ENCODE measurements around the gene PIGR. TPM values are rescaled to one million over a fixed set of nuclear protein-coding genes. Genes with fewer than 3 reads are reported as not detected.

PIGR gene, protein sequence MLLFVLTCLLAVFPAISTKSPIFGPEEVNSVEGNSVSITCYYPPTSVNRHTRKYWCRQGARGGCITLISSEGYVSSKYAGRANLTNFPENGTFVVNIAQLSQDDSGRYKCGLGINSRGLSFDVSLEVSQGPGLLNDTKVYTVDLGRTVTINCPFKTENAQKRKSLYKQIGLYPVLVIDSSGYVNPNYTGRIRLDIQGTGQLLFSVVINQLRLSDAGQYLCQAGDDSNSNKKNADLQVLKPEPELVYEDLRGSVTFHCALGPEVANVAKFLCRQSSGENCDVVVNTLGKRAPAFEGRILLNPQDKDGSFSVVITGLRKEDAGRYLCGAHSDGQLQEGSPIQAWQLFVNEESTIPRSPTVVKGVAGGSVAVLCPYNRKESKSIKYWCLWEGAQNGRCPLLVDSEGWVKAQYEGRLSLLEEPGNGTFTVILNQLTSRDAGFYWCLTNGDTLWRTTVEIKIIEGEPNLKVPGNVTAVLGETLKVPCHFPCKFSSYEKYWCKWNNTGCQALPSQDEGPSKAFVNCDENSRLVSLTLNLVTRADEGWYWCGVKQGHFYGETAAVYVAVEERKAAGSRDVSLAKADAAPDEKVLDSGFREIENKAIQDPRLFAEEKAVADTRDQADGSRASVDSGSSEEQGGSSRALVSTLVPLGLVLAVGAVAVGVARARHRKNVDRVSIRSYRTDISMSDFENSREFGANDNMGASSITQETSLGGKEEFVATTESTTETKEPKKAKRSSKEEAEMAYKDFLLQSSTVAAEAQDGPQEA
- under 1 TPM; 0.42 to 0.50 (median 0.49) TPM for total RNA-seq
- polyA plus RNA-seq = under 1 TPM; 0.06 to 0.64 (median 0.16) TPM
- long read RNA-seq, donor 1 = 0 reads
- long read RNA-seq, donor 2 = 0 reads

DNA sequence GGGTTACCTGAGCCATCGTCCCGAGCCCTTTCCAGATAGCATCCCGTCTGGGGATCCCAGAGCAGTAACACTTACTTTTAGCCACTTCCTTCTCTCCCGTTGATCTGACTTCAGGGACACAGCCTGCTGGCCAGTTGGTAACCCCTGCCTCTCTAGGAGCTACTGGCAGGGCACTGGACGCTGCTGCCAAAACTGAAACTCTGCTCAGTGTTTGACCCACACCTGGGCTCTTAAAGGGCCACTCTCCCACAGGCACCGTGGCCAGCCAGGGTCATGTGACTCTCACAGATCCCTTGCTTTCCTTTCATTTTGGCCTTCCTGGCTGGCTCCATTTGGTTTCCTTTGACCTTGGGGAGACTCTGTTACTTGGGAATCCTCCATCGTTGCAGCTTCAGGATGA lies at the start of gene PIGR:
Gene PIGR (minus strand): TSS at position 206 of the 400 bp plus-strand sequence. CDS start 5,935 bp downstream, outside the sequence.
- Histone ChIP-seq H3K27ac (no peak within 1 kb of the TSS), H3K36me3 (ENCODE audit: insufficient read depth in 1 of 2, low read depth in 1 of 2) (no peaks in the 10 kb centered on the region), H3K27me3 (ENCODE audit: insufficient read depth in 3 of 3, low read length in 2 of 3) (peaks cover 0 to 19% (median 7%) of the 10 kb centered on the region in 3 donors), H3K4me3 (no peak within 1 kb of the TSS), H3K4me1 (no peaks in the 10 kb centered on the region), H3K9me3 (no peaks in the 10 kb centered on the region)
- no peak for ATAC-seq
- WGBS, 3 donors = 45 to 47% (median 46%) methylated on average over 7 of the region's 7 CpGs
- no peak for TF ChIP-seq CTCF (IDR thresholded peaks at IDR 0.05)
- DNase-seq = no peak
- intact Hi-C loops (cut with DNase I) = no loop called here

DNA sequence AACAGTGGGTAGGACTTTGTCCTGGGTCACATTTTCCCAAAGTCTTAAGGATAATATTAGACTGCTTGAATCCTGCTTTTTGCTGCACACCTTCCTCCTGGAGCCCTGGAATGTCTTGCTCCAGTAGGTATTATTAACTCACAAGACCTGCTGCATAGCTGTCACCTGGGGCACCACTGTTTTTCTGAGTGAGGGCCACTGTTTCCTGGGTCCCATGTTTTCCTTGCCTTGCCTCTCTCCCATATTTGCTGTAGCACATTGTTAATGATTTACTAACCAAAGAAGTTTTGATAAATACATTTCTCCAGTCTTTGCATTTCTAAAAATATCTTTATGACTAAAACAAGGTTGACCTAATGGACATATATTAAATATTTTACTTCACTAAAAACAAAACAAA lies 46.5 kb upstream of the PIGR start:
- ATAC-seq (no peak), DNase-seq (no peak)
- TF ChIP-seq CTCF (IDR thresholded peaks at IDR 0.05) = no peak
- intact Hi-C loops (cut with DNase I) = no loop called here
- Histone ChIP-seq H3K9me3 (no peaks in the 10 kb centered on the region), H3K27ac (no peak overlapping the region), H3K36me3 (ENCODE audit: insufficient read depth in 1 of 2, low read depth in 1 of 2) (no peaks in the 10 kb centered on the region), H3K27me3 (ENCODE audit: insufficient read depth in 3 of 3, low read length in 2 of 3) (peaks cover 0 to 3% (median 3%) of the 10 kb centered on the region in 3 donors), H3K4me3 (no peak overlapping the region), H3K4me1 (no peaks in the 10 kb centered on the region)

- intact Hi-C loops (cut with DNase I) = loop anchor here in 1 of 2 donors (10.0 kb wide), 1 partner anchor 353 kb away; the partner anchor contains the start of gene DYRK3
Observed at GRCh38 chr1:206987873-206988272, 41.6 kb upstream of the PIGR start.

GRCh38 chr1:206986885-206987284 lies 40.6 kb upstream of the PIGR start:
- H3K9me3 ChIP-seq = no peaks in the 10 kb centered on the region
- no peaks in the 10 kb centered on the region for H3K4me1 ChIP-seq
- no peak overlapping the region for H3K4me3 ChIP-seq
- intact Hi-C loops (cut with DNase I) = loop anchor here in 1 of 2 donors (10.0 kb wide), 1 partner anchor 352 kb away; the partner anchor contains the start of gene DYRK3
- ATAC-seq = no peak
- 45 to 56% (median 45%) methylated on average over 3 of the region's 3 CpGs for WGBS, 3 donors
- no peak for TF ChIP-seq CTCF (IDR thresholded peaks at IDR 0.05)
- peaks cover 0 to 3% (median 3%) of the 10 kb centered on the region in 3 donors for H3K27me3 ChIP-seq (ENCODE audit: insufficient read depth in 3 of 3, low read length in 2 of 3)
- H3K36me3 ChIP-seq (ENCODE audit: insufficient read depth in 1 of 2, low read depth in 1 of 2) = no peaks in the 10 kb centered on the region
- DNase-seq = no peak
- no peak overlapping the region for H3K27ac ChIP-seq

More at GRCh38 chr1:206987873-206988272, 41.6 kb upstream of the PIGR start:
- Histone ChIP-seq H3K9me3 (no peaks in the 10 kb centered on the region), H3K27ac (no peak overlapping the region), H3K36me3 (ENCODE audit: insufficient read depth in 1 of 2, low read depth in 1 of 2) (no peaks in the 10 kb centered on the region), H3K4me1 (no peaks in the 10 kb centered on the region), H3K4me3 (no peak overlapping the region), H3K27me3 (ENCODE audit: insufficient read depth in 3 of 3, low read length in 2 of 3) (peaks cover 0 to 6% (median 3%) of the 10 kb centered on the region in 3 donors)
- no peak for TF ChIP-seq CTCF (IDR thresholded peaks at IDR 0.05)
- ATAC-seq = no peak
- WGBS, 3 donors = 77 to 93% (median 92%) methylated on average over 1 of the region's 1 CpG
- DNase-seq = no peak
